Stomach (tissue), 4 donors: ENCODE data around the gene PANK2.

ENCODE experiments used
- POLR2AphosphoS5 ChIP-seq, 3 donors: sonication (generic); formaldehyde crosslinking; IDR thresholded peaks; one replicate each; pipeline ENCODE4 v1.6.1; 2016; ENCODE audit warnings: antibody characterized with exemption in 3 of 3
- TF ChIP-seq, protein P1 (sequence below), 7 experiments: fragments of 450-650 bp in 4 of 7; fragments of 200-600 bp in 3 of 7; sonication (generic) in 3 of 7; IDR thresholded peaks; one replicate each; pipeline ENCODE4 v1.5.1; 2016 to 2019; ENCODE audit warnings: antibody characterized with exemption in 7 of 7, control low read depth in 2 of 7, mild to moderate bottlenecking in 1 of 7

DNA sequence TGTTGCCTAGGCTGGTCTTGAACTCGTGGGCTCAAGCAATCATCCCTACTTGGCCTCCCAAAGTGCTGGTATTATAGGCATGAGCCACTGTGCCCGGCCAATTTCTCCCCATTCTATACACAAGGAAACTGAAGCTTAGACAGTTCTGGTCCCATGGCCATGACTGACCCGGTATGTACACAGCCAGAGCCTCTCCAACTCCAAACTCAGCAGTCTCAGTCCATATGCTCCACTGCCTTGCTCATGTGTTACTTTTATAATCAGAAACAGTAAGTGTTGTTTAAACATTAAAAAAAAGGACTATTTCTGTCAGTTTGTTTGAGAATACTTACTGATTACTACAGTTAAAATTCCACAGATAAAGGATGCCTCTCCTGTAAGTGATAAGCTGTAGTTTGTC lies 75.5 kb downstream of the PANK2 start:
- TF ChIP-seq, protein P1, sequence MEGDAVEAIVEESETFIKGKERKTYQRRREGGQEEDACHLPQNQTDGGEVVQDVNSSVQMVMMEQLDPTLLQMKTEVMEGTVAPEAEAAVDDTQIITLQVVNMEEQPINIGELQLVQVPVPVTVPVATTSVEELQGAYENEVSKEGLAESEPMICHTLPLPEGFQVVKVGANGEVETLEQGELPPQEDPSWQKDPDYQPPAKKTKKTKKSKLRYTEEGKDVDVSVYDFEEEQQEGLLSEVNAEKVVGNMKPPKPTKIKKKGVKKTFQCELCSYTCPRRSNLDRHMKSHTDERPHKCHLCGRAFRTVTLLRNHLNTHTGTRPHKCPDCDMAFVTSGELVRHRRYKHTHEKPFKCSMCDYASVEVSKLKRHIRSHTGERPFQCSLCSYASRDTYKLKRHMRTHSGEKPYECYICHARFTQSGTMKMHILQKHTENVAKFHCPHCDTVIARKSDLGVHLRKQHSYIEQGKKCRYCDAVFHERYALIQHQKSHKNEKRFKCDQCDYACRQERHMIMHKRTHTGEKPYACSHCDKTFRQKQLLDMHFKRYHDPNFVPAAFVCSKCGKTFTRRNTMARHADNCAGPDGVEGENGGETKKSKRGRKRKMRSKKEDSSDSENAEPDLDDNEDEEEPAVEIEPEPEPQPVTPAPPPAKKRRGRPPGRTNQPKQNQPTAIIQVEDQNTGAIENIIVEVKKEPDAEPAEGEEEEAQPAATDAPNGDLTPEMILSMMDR (IDR thresholded peaks at IDR 0.05), result no peak
- no peak for TF ChIP-seq POLR2AphosphoS5 (IDR thresholded peaks at IDR 0.05)
